Measurements from ENCODE around the gene PRND. TPM values are rescaled to one million over a fixed set of nuclear protein-coding genes. Genes with fewer than 3 reads are reported as not detected.
"Not testable (repeated sequence)": the region's sequence is repeated elsewhere in the genome, so short reads cannot be mapped to it uniquely, and the experiment has no call there.

The PRND gene
- polyA plus RNA-seq, 3 donors, result not detected

GRCh38 chr20:4759100-4759884, 37.6 kb downstream of the PRND start:
- H3K27ac ChIP-seq (ENCODE audit: low read depth in 1 of 2, low read length in 2 of 2); H3K9ac ChIP-seq (ENCODE audit: insufficient read depth, low read length, poor library complexity, severe bottlenecking); H3K36me3 Mint-ChIP-seq; H2AFZ ChIP-seq (ENCODE audit: insufficient read depth, low read depth, low read length, poor library complexity, severe bottlenecking); H4K20me1 ChIP-seq (ENCODE audit: insufficient read depth, low read length); H3K27me3 Mint-ChIP-seq (ENCODE audit: low read depth in 3 of 3); H3K4me3 ChIP-seq (replicated peaks in 1 of 3; ENCODE audit: low read depth in 2 of 3, low read length in 3 of 3); H3K27me3 ChIP-seq (ENCODE audit: control insufficient read depth in 2 of 2, insufficient read depth in 2 of 2, low read length in 2 of 2); H3K9me3 Mint-ChIP-seq; H3K9me3 ChIP-seq (replicated peaks in 1 of 2; ENCODE audit: control insufficient read depth in 1 of 2, insufficient read depth in 1 of 2, low read length in 2 of 2); H3K79me2 ChIP-seq (ENCODE audit: insufficient read depth, low read length); H3K4me2 ChIP-seq (replicated peaks; ENCODE audit: extremely low read depth, low read length, poor library complexity, severe bottlenecking); H3K36me3 ChIP-seq (replicated peaks in 1 of 2; ENCODE audit: control insufficient read depth in 1 of 2, insufficient read depth in 2 of 2, low read length in 2 of 2); intact Hi-C loops (cut with micrococcal nuclease); H3K27ac Mint-ChIP-seq; H3K4me3 Mint-ChIP-seq: not testable (repeated sequence)
- TF ChIP-seq, protein P1, sequence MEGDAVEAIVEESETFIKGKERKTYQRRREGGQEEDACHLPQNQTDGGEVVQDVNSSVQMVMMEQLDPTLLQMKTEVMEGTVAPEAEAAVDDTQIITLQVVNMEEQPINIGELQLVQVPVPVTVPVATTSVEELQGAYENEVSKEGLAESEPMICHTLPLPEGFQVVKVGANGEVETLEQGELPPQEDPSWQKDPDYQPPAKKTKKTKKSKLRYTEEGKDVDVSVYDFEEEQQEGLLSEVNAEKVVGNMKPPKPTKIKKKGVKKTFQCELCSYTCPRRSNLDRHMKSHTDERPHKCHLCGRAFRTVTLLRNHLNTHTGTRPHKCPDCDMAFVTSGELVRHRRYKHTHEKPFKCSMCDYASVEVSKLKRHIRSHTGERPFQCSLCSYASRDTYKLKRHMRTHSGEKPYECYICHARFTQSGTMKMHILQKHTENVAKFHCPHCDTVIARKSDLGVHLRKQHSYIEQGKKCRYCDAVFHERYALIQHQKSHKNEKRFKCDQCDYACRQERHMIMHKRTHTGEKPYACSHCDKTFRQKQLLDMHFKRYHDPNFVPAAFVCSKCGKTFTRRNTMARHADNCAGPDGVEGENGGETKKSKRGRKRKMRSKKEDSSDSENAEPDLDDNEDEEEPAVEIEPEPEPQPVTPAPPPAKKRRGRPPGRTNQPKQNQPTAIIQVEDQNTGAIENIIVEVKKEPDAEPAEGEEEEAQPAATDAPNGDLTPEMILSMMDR (IDR thresholded peaks at IDR 0.05), result peak; percentile 31
- H3K4me1 Mint-ChIP-seq, result peaks cover 35% of the 10 kb centered on the region
- 91% methylated on average over 5 of the region's 16 CpGs for WGBS (ENCODE audit: insufficient coverage)
- peaks cover 26 to 36% of the 10 kb centered on the region in 2 donors for H3K4me1 ChIP-seq (ENCODE audit: control insufficient read depth in 1 of 2, insufficient read depth in 2 of 2, low read length in 2 of 2)
- peak in 1 of 3 donors; percentile 24 for DNase-seq

DNA sequence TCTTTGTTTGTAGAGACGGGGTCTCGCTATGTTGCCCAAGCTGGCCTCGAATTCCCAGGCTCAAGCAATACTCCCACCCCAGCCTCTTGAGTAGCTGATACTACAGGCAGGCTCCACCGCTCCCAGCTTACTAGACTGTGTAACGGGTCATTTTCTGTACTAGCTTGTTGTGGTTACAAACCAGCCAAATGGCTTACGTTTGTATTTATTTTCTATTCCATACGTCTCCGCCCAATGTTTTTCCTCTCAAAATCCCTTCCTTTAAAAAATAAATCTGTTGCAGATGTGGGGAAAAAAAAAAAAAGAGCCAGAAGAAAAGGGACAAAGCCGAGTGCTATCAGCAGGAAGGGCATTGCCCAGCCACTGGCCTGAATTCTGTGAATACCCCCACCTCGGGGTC, 41.6 kb downstream of the PRND start:
- H4K20me1 ChIP-seq (ENCODE audit: insufficient read depth, low read length), result no peaks in the 10 kb centered on the region

More for the DNA sequence above, 41.6 kb downstream of the PRND start:
- Histone ChIP-seq H3K4me3 (replicated peaks in 1 of 3; ENCODE audit: low read depth in 2 of 3, low read length in 3 of 3) (no peak overlapping the region), H2AFZ (ENCODE audit: insufficient read depth, low read depth, low read length, poor library complexity, severe bottlenecking) (no peak overlapping the region), H3K9me3 (replicated peaks in 1 of 2; ENCODE audit: control insufficient read depth in 1 of 2, insufficient read depth in 1 of 2, low read length in 2 of 2) (no peaks in the 10 kb centered on the region), H3K4me2 (replicated peaks; ENCODE audit: extremely low read depth, low read length, poor library complexity, severe bottlenecking) (no peak overlapping the region), H3K79me2 (ENCODE audit: insufficient read depth, low read length) (no peaks in the 10 kb centered on the region), H3K9ac (ENCODE audit: insufficient read depth, low read length, poor library complexity, severe bottlenecking) (no peak overlapping the region), H3K4me1 (ENCODE audit: control insufficient read depth in 1 of 2, insufficient read depth in 2 of 2, low read length in 2 of 2) (peaks cover 61 to 70% of the 10 kb centered on the region in 2 donors), H3K27ac (ENCODE audit: low read depth in 1 of 2, low read length in 2 of 2) (no peak overlapping the region), H3K36me3 (replicated peaks in 1 of 2; ENCODE audit: control insufficient read depth in 1 of 2, insufficient read depth in 2 of 2, low read length in 2 of 2) (no peaks in the 10 kb centered on the region), H3K27me3 (ENCODE audit: control insufficient read depth in 2 of 2, insufficient read depth in 2 of 2, low read length in 2 of 2) (no peaks in the 10 kb centered on the region)
- Mint-ChIP-seq H3K4me1 (peaks cover 66% of the 10 kb centered on the region), H3K27me3 (ENCODE audit: low read depth in 3 of 3) (peaks cover 0 to 2% (median 1%) of the 10 kb centered on the region in 3 donors), H3K27ac (no peak overlapping the region), H3K36me3 (peaks cover 0 to 2% of the 10 kb centered on the region in 2 donors), H3K9me3 (no peaks in the 10 kb centered on the region), H3K4me3 (no peak overlapping the region)
- WGBS (ENCODE audit: insufficient coverage), result 93% methylated on average over 5 of the region's 10 CpGs
- intact Hi-C loops (cut with micrococcal nuclease), result no loop called here
- TF ChIP-seq, protein P1 (IDR thresholded peaks at IDR 0.05), result no peak
- no peak for DNase-seq

Measured in CD14-positive monocyte (primary cell).